Measurements from ENCODE around the gene ALDH7A1. TPM values are rescaled to one million over a fixed set of nuclear protein-coding genes. Genes with fewer than 3 reads are reported as not detected.
"Not testable (repeated sequence)": the region's sequence is repeated elsewhere in the genome, so short reads cannot be mapped to it uniquely, and the experiment has no call there.

Gene ALDH7A1
- total RNA-seq, 1 donor from 2014 or later = 128 TPM

GRCh38 chr5:126619781-126620180 is 24.8 kb upstream of the ALDH7A1 start:
- Histone ChIP-seq H2AFZ (replicated peaks) (no peak overlapping the region), H3K4me3 (no peak overlapping the region), H3K27ac (no peak overlapping the region), H3F3A (ENCODE audit: low read depth) (no peaks in the 10 kb centered on the region), H3K9ac (no peak overlapping the region), H3K4me1 (no peaks in the 10 kb centered on the region), H4K20me1 (ENCODE audit: low read depth) (peaks cover 9% of the 10 kb centered on the region), H3K27me3 (no peaks in the 10 kb centered on the region), H3K79me2 (ENCODE audit: low read depth) (peaks cover 34% of the 10 kb centered on the region), H3K36me3 (peaks cover 13% of the 10 kb centered on the region), H3K4me2 (no peak overlapping the region), H3K9me3 (ENCODE audit: low read depth) (no peaks in the 10 kb centered on the region)
- no peak for DNase-seq (ENCODE audit: low spot score)
- TF ChIP-seq CTCF (IDR thresholded peaks at IDR 0.05) = no peak
- no peak for TF ChIP-seq EZH2 (IDR thresholded peaks at IDR 0.05)
- no peak for TF ChIP-seq EZH2phosphoT487 (IDR thresholded peaks at IDR 0.05)
- Mint-ChIP-seq H3K36me3 (peaks cover 22% of the 10 kb centered on the region), H3K27ac (no peak overlapping the region), H3K4me3 (no peak overlapping the region), H3K27me3 (ENCODE audit: insufficient read depth, low read depth) (peaks cover 2% of the 10 kb centered on the region), H3K4me1 (no peaks in the 10 kb centered on the region), H3K9me3 (no peaks in the 10 kb centered on the region)

GRCh38 chr5:126617603-126618002 is 22.6 kb upstream of the ALDH7A1 start:
- H3K9ac ChIP-seq; H3K4me3 ChIP-seq; H3K4me1 ChIP-seq; H3K4me3 Mint-ChIP-seq; H3K27ac Mint-ChIP-seq; H3K36me3 ChIP-seq; H3K27me3 Mint-ChIP-seq (ENCODE audit: insufficient read depth, low read depth); H3F3A ChIP-seq (ENCODE audit: low read depth); H3K27me3 ChIP-seq; H3K9me3 Mint-ChIP-seq; H3K4me1 Mint-ChIP-seq; H3K9me3 ChIP-seq (ENCODE audit: low read depth); DNase-seq (ENCODE audit: low spot score); H2AFZ ChIP-seq (replicated peaks); H3K4me2 ChIP-seq; H3K27ac ChIP-seq: not testable (repeated sequence)
- Histone ChIP-seq H4K20me1 (ENCODE audit: low read depth) (peaks cover 24% of the 10 kb centered on the region), H3K79me2 (ENCODE audit: low read depth) (peaks cover 55% of the 10 kb centered on the region)
- peaks cover 19% of the 10 kb centered on the region for H3K36me3 Mint-ChIP-seq

GRCh38 chr5:126615286-126615685 is 20.3 kb upstream of the ALDH7A1 start:
- no peak overlapping the region for H3K4me3 ChIP-seq
- H3K36me3 ChIP-seq = no peaks in the 10 kb centered on the region
- H3K4me1 ChIP-seq = no peaks in the 10 kb centered on the region
- H3F3A ChIP-seq (ENCODE audit: low read depth) = no peaks in the 10 kb centered on the region
- H2AFZ ChIP-seq (replicated peaks) = no peak overlapping the region
- H4K20me1 ChIP-seq (ENCODE audit: low read depth) = peaks cover 47% of the 10 kb centered on the region
- no peak overlapping the region for H3K9ac ChIP-seq
- no peak overlapping the region for H3K27ac ChIP-seq
- peaks cover 23% of the 10 kb centered on the region for H3K36me3 Mint-ChIP-seq
- no peaks in the 10 kb centered on the region for H3K9me3 Mint-ChIP-seq
- no peak for DNase-seq (ENCODE audit: low spot score)
- H3K4me2 ChIP-seq = no peak overlapping the region
- H3K79me2 ChIP-seq (ENCODE audit: low read depth) = peaks cover 66% of the 10 kb centered on the region
- peaks cover 4% of the 10 kb centered on the region for H3K27me3 Mint-ChIP-seq (ENCODE audit: insufficient read depth, low read depth)
- TF ChIP-seq EZH2 (IDR thresholded peaks at IDR 0.05) (no peak), EZH2phosphoT487 (IDR thresholded peaks at IDR 0.05) (no peak), CTCF (IDR thresholded peaks at IDR 0.05) (no peak)
- H3K27ac Mint-ChIP-seq = no peak overlapping the region
- no peaks in the 10 kb centered on the region for H3K27me3 ChIP-seq
- no peaks in the 10 kb centered on the region for H3K4me1 Mint-ChIP-seq
- H3K4me3 Mint-ChIP-seq = no peak overlapping the region
- no peaks in the 10 kb centered on the region for H3K9me3 ChIP-seq (ENCODE audit: low read depth)

GRCh38 chr5:126613941-126614592 is 19.0 kb upstream of the ALDH7A1 start:
- Mint-ChIP-seq H3K4me1 (no peaks in the 10 kb centered on the region), H3K36me3 (peaks cover 27% of the 10 kb centered on the region), H3K4me3 (no peak overlapping the region), H3K9me3 (no peaks in the 10 kb centered on the region), H3K27ac (no peak overlapping the region), H3K27me3 (ENCODE audit: insufficient read depth, low read depth) (peaks cover 4% of the 10 kb centered on the region)
- H3K4me2 ChIP-seq = no peak overlapping the region
- H3K9ac ChIP-seq = no peak overlapping the region
- TF ChIP-seq EZH2phosphoT487 (IDR thresholded peaks at IDR 0.05) = no peak
- no peak for TF ChIP-seq EZH2 (IDR thresholded peaks at IDR 0.05)
- TF ChIP-seq CTCF (IDR thresholded peaks at IDR 0.05) = no peak
- no peak for DNase-seq (ENCODE audit: low spot score)
- H3K4me1 ChIP-seq = no peaks in the 10 kb centered on the region
- H3F3A ChIP-seq (ENCODE audit: low read depth) = no peaks in the 10 kb centered on the region
- H3K4me3 ChIP-seq = no peak overlapping the region
- H3K27ac ChIP-seq = no peak overlapping the region
- H3K79me2 ChIP-seq (ENCODE audit: low read depth) = peaks cover 79% of the 10 kb centered on the region
- no peak overlapping the region for H2AFZ ChIP-seq (replicated peaks)
- H3K27me3 ChIP-seq = no peaks in the 10 kb centered on the region
- no peaks in the 10 kb centered on the region for H3K36me3 ChIP-seq
- H3K9me3 ChIP-seq (ENCODE audit: low read depth) = no peaks in the 10 kb centered on the region
- H4K20me1 ChIP-seq (ENCODE audit: low read depth) = peaks cover 51% of the 10 kb centered on the region

All from neural progenitor cell (in vitro differentiated cells).